ENCODE measurements around the gene ADGRD1.

- TF ChIP-seq POLR2AphosphoS5 (IDR thresholded peaks at IDR 0.05; ENCODE audit: low read depth) = no peak
- TF ChIP-seq, protein P1, sequence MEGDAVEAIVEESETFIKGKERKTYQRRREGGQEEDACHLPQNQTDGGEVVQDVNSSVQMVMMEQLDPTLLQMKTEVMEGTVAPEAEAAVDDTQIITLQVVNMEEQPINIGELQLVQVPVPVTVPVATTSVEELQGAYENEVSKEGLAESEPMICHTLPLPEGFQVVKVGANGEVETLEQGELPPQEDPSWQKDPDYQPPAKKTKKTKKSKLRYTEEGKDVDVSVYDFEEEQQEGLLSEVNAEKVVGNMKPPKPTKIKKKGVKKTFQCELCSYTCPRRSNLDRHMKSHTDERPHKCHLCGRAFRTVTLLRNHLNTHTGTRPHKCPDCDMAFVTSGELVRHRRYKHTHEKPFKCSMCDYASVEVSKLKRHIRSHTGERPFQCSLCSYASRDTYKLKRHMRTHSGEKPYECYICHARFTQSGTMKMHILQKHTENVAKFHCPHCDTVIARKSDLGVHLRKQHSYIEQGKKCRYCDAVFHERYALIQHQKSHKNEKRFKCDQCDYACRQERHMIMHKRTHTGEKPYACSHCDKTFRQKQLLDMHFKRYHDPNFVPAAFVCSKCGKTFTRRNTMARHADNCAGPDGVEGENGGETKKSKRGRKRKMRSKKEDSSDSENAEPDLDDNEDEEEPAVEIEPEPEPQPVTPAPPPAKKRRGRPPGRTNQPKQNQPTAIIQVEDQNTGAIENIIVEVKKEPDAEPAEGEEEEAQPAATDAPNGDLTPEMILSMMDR (IDR thresholded peaks at IDR 0.05; ENCODE audit: insufficient read depth, low read length) = no peak
These were observed 67.4 kb downstream of the ADGRD1 start for GRCh38 chr12:131021154-131021541.
